GM19395 (cell line): ENCODE data around the gene CEP250.
"Not testable (repeated sequence)": the region's sequence is repeated elsewhere in the genome, so short reads cannot be mapped to it uniquely, and the experiment has no call there.

Source experiments
- ATAC-seq: cut with Tn5 transposase; IDR thresholded peaks from one replicate; pipeline ENCODE4 v1.9.1; 2021; ENCODE audit warnings: mild to moderate bottlenecking, moderate library complexity; ENCODE audit not compliant: unreplicated experiment

The CEP250 gene

DNA sequence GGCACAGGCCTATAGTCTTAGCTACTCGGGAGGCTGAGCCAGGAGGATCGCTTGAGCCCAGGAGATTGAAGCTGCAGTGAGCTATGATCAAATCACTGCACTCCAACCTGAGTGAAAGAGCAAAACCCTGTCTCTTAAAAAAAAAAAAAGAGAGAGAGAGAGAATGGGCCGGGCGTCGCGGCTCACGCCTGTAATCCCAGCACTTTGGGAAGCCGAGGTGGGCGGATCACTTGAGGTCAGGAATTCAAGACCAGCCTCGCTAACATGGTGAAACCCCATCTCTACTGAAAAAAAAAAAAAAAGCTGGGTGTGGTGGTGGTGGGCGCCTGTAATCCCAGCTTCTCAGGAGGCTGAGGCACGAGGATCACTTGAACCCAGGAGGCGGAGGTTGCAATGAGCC lies 5.5 kb upstream of the CEP250 start:
- not testable (repeated sequence) for ATAC-seq

DNA sequence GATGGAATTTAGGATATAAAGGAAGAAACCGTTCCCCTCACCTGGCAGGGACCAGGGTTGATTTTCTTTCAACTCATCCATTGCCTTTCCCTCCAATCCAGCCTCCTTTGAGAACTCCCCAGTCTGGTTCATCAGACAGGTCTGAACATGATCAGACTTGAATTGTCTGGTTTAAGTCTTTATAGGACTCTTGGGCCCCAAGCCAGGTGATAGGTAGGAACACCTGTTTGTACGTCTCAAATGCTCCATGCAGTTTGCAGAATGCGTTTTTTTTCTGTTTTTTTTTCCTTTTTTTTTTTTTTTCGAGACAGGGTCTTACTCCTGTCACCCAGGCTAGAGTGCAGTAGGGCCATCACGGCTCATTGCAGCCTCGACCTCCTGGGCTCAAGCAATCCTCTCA lies 4.1 kb upstream of the CEP250 start:
- no peak for ATAC-seq

DNA sequence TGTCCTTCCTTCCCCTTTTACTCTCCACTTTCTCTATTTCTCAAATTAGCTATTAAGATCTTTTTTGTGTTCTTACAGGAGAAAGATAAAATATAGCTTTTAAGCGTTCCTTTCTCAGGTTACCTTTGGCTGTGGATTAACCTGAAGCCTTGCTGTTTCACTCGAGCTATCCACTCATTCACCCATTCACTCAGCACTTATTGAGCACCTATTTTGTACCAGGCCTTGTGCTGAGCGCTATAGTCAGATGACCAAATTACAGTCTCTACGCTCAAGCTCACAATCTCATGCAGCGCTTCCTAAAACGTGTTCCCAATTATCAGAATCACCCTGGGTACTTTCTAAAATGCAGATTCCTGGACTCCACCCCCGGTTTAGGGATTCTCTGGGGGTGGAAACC lies 1.8 kb upstream of the CEP250 start:
- ATAC-seq, result no peak

DNA sequence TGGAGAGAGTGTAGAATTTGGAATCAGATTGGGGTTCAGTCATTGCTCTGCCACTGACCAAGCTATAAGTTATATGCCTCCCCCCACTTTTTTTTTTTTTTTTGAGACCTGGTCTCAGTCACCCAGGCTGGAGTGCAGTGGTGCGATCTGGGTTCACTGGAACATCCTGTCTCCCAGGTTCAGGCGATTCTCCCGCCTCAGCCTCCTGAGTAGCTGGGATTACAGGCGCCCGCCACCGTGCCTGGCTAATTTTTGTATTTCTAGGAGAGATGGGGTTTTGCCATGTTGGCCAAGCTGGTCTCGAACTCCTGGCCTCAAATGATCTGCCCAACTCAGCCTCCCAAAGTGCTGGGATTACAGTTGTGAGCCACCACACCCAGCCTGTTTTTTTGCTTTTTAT lies 1.3 kb downstream of the CEP250 start:
- ATAC-seq, result not testable (repeated sequence)

DNA sequence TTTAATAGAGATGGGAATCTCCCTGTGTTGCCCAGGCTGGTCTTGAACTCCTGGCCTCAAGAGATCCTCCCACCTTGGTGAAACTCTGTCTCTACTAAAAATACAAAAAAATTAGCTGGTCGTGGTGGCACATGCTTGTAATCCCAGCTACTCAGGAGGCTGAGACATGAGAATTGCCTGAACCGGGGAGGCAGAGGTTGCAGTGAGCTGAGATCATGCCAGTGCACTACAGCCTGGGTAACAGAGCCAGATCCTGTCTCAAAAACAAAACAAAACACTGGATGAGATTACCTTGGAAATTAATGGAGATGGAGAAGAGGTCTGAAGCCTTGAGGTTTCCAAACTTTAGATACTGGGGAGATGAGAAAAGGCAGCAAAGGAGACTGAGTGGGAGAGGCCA lies 2.1 kb downstream of the CEP250 start:
- ATAC-seq, result not testable (repeated sequence)

DNA sequence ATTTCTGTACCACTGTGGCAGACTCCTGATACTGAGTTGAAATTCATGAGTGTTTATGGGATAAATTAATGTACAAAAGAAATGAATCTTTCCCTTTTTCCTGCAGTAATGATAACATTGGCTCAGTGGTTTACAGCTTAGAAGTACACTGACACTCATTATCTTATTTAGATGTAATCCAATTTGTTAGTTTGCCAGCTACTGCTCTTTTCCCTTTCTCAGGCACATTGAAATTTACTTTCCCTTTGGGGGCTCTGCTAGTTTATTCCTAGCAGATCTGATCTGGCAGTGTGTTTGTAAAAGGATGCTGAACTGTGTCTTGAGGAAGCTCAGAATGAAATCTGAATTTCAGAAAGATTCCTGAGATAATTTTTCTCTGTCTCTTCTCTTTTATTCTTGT lies 3.0 kb downstream of the CEP250 start:
- no peak for ATAC-seq

DNA sequence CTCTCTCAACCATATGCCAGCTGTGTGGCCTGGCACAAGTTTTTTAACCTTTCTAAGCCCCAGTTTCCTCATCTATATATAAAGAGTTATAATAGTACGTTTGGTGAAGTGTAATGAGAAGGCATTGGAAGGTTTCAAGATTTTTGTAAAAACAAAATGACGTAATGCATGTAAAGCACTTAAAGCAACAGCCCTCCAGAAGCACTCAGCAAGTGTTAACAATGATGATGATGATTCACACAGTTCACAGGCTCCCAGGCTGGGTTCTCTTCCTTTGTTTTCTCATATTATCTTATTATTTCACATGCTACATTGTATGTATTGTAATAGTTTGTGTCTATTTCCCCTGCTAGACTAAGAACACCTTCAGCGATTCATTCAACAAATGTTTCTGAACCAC lies 6.2 kb downstream of the CEP250 start:
- no peak for ATAC-seq

DNA sequence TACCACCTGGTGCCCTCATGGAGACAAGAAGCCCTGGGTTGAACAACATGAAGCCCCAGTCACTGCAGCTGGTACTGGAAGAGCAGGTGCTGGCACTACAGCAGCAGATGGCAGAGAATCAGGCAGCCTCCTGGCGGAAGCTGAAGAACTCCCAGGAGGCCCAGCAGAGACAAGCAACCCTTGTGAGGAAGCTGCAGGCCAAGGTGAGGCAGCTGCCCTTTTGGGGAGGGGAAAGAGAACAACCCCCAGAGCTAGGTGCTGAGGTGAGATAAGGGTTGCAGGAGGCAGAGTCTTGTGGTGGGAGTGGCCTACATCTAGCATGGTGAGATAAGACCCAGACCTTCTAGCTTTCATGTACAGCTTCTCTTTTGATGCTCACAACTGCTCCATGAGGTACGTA lies 7.0 kb downstream of the CEP250 start:
- no peak for ATAC-seq

DNA sequence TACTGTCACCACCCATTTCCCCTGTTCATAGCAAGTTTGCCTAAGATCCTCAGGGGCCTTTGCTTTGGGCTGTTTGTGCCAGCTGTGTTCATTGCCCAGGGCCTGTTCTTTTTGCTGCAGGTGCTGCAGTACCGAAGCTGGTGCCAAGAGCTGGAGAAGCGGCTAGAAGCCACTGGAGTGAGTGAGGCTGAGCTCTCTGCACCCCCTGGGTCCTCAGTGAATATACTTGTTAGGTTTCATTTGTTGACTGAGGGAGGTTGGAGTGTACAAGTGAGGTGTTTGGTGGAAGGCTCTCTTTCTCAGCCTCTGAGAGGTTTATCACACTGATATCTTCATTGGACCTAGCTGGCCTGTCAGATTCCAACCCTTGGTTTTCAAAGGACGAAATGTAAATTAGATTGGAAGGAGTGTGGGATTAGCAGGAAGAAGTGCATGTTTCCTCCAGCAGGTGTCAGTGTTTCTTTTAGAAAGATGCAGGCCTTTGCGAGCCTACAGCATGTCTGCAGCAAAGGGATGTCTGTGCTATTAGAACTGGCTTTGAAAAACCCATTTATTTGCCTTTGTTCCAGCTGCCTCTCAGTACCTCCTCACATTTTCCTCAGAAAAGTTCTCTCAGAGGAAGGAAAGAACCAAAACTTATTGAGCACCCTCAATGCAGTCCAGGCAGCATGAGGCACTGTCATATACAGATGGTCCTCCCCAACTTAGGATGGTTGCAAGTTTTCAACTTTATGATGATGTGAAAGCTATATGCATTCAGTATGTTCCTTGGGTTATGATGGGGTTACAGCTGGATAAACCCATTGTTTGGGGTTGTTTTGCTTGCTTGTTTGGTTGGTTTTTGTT lies 8.3 kb downstream of the CEP250 start:
- ATAC-seq, result no peak

DNA sequence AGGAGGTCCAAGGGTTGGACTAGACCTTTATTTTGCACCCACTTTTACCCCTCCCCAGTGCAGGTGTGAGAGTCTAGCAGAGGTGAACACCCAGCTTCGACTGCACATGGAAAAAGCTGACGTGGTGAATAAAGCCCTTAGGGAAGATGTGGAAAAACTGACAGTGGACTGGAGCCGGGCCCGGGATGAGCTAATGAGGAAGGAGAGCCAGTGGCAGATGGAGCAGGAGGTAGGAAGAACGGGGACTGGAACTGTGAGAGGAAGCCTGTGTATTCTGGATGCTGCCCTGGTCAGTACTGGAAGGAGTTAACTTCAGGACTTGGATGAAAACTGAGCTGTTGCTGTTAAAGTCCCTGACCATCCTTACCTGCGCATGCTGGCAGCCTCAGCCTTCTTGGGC lies 10.6 kb downstream of the CEP250 start:
- ATAC-seq, result no peak

DNA sequence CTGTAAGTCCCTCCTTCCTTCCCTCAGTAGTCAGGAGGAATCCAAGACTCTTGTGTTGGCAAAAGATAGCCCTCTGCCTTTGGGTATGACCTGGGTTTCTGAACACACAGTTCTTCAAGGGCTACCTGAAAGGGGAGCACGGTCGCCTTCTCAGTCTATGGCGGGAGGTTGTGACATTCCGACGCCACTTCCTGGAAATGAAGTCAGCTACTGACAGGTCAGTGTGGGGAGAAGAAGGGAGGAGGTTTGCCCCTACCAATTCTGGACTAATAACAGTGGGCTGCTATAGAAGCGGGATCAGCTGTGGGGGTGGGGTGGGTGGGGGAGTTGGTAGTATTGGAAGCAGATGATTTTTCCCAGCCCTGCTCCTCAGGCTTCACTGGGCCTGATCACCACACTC lies 11.5 kb downstream of the CEP250 start:
- no peak for ATAC-seq

DNA sequence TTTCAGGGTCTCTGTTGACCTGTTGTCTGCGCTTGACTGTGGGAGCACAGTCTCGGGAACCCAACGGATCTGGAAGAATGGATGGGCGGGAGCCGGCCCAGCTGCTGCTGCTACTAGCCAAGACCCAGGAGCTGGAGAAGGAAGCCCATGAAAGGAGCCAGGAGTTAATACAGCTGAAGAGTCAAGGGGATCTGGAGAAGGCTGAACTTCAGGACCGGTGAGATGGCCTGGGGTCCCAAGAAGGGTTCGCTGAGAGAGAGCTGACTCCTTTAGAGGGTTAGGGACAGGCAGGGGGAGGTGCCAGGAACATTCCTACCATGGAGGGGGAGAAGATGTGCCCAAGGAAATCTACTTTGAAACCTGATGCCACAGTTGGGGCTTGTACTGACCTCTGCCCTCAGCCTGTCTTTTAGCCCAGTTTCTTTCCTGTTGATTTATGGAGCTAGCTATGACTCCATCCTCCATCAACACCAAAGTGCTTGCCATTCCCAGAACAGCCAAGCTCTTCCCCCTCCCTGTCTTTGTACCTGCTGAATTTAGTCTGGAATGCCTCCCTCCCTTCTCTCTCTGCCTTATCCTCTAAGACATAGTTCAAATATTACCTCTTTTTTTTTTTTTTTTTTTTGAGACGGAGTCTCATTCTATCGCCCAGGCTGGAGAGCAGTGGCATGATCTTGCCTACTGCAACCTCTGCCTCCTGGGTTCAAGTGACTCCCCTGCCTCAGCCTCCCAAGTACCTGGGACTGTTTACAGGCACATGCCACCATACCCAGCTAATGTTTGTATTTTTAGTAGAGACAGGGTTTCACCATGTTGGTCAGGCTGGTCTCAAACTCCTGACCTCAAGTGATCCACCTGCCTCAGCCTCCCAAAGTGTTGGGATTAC lies 12.2 kb downstream of the CEP250 start:
- no peak for ATAC-seq

DNA sequence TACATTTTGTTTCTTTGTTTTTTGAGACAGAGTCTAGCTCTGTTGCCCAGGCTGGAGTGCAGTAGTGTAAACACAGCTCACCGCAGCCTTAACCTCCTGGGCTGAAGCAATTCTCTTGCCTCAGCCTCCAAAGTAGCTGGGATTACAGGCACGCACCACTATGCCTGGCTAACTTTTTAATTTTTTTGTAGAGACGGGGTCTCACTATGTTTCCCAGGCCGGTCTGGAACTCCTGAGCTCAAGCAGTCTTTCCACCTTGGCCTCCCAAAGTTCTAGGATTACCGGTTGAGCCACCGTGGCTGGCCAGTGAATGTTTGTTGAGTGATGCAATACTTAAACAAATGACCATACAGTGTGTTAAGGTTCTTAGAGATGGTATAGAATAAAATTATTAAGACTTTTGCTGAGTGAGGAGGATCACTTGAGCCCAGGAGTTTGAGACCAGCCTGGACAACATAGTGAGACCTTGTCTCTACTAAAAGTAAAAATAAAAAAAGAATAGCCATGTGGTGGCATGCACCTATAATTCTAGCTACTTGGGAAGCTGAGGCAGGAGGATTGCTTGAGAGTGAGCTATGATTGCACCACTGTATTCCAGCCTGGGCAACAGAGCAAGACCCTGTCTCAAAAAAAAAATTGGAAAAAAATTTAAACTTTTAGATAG lies 13.4 kb downstream of the CEP250 start:
- ATAC-seq, result no peak

DNA sequence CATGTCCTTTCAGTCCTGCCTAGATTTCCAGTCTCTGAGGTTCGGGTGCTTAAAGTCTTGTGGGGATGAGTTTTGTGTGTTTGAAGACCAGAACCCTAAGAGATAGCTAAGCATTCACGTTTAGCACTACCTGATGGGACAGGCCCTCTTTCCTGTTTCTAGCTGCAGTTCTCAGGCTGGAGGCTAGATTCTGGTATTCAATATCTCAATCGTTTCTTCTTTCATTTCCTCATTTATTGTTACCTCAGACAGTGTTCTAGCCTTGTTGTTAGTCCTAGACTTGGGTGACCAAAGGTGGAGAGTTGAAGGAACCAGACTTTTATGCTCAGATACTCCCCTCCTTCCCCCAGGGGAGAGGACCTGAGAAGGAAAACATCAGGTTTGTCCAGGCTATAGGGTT lies 16.8 kb downstream of the CEP250 start:
- ATAC-seq, result no peak

DNA sequence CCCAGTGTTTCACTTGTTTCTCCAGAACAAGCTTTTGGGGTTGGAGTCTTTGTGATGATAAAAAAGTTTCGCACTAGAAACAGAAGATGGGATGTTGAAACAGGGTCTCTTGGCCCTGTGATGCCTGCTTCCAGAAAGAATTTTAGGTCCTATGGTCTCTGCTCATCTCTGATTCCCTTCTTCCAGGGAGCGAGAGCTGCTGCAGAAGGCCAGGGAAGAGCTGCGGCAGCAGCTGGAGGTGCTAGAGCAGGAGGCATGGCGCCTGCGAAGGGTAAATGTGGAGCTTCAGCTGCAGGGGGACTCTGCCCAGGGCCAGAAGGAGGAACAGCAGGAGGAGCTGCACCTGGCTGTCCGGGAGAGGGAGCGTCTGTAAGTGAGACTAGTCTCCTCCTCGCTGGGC lies 18.3 kb downstream of the CEP250 start:
- no peak for ATAC-seq

DNA sequence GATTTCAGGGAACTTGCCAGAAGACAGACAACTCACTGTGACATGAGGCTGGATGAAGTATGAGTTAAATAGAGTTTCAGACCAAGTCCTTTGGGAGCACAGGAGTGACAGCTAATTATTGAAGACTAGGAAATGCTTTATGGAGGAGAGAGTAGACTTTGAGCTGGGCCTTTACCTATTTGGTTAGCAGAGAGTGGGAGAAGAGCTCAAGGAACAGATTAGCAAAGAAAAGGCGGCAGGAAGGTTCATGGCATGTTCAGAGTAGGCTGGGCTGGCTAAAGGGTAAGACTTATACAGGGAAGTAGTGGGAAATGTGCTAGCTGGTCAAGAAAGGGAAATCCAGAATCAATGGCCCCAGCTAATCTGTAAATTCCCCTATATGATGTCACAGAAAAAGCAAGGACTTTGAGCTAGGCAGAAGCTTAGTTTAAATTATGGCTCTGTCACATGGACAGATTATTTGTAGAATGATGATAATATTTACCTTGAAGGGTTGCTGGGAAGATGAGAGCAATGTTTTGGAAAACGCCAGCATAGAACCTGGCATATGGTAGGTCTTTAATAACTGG lies 19.0 kb downstream of the CEP250 start:
- no peak for ATAC-seq

DNA sequence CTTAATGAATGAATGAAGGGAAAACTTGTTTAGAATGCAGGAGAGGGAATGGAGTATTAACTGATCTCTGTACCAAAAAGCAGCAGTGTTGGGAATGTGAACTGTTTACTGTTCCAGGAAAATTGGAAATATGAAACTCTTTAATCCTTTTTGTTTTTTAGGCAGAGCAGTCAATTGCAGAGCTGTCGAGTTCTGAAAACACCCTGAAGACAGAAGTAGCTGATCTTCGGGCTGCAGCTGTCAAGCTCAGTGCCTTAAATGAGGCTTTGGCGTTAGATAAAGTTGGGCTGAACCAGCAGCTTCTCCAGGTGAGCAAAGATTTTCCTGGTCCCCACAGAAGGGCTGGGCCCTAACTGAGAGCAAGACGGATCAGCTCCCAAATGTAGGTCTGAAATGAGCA lies 20.9 kb downstream of the CEP250 start:
- no peak for ATAC-seq

DNA sequence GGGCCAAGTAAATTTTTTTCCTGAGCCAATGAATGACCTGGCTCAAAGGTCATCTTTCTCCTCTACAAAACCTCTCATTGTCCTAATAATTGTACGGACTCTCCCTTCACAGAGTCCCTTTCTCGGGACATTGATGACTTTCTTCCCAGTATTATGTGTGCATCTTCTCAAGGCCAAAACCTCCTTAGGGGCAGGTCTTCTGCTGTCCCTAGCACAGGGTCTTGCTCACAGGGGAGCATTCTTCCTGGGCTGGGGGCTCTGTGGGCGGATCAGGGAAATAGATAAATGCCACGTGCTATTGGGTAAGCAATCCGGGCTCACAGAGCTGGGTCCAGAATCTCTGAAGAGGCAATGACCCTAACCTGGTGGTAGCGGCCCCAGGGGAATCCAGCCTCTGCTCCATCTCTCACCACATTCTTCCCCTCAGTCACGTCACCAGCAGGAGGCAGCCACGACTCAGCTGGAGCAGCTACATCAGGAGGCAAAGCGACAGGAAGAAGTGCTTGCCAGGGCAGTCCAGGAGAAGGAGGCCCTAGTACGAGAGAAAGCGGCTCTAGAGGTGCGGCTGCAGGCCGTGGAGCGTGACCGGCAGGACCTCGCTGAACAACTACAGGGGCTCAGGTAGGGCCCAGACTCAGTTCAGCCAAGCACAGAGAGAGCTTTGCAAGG lies 23.5 kb downstream of the CEP250 start:
- no peak for ATAC-seq

DNA sequence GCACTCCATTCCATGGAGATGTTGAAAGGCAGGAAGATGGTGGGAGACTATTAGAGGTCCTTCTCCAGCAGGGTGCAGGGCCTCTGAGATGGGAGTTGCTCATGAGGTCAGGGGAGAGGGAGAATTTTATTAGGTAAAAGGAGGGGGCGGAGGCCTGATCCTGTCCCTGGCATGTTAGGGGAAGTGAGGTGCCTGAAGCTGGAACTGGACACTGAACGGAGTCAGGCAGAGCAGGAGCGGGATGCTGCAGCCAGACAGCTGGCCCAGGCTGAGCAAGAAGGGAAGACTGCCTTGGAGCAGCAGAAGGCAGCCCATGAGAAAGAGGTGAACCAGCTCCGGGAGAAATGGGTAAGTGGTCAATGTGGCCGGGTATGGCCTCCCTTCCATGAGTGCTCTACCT lies 24.4 kb downstream of the CEP250 start:
- ATAC-seq, result no peak

DNA sequence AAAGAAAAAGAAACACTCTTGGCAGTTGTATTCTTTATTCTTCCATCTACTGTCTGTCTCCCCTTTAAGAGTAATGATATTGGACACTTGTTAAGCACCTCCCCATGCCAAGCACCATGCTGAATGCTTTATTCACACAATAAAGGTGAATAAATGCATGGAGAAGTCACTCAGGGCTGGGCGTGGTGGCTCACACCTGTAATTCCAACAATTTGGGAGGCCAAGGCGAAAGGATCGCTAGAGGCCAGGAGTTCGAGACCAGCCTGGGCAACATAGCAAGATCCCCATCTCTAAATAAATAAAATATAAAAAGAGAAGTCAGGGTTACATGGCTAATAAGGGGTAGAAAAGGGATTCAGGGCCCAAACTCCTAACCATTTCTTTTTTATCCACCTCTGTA lies 32.1 kb downstream of the CEP250 start:
- no peak for ATAC-seq

DNA sequence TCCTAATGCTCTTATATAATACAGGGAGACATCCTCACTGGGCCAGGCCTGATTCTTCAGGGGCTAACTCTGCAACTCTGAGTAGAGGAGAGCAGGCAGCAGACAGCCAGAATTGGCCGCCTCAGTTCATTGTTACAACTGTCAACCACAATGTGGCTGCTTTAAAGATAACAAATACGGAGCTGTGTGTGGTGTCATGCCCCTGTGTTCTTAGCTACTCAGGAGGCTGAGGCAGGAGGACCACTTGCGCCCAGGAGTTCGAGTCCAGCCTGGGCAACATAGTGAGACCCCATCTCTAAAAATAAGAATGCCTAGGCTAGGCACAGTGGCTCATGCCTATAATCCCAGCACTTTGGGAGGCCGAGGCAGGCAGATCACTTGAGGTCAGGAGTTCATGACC lies 34.3 kb downstream of the CEP250 start:
- ATAC-seq, result no peak
